Breast epithelium (tissue), 4 donors: ENCODE measurements around the gene UBXN6. TPM values are rescaled to one million over a fixed set of nuclear protein-coding genes. Genes with fewer than 3 reads are reported as not detected.

Source experiments
- DNase-seq, 2 donors: peaks; one replicate each; pipeline ENCODE4 v3.0.0-alpha.2; 2019; ENCODE audit warnings: low spot score in 2 of 2
- H3K27ac ChIP-seq, 2 donors: fragments of 200-600 bp; sonication (generic) in 1 of 2; one replicate each; pipeline ENCODE4 v1.5.1; 2016 to 2019; ENCODE audit warnings: mild to moderate bottlenecking in 1 of 2
- H3K27me3 ChIP-seq, 2 donors: fragments of 200-600 bp; sonication (generic) in 1 of 2; one replicate each; pipeline versions ENCODE4 v1.5.1 to v1.6.0; 2017 to 2019; ENCODE audit warnings: control low read depth in 1 of 2, mild to moderate bottlenecking in 1 of 2
- H3K36me3 ChIP-seq: fragments of 200-600 bp; one replicate; pipeline ENCODE4 v1.5.1; 2019
- H3K4me1 ChIP-seq, 2 donors: fragments of 200-600 bp; sonication (generic); one replicate each; pipeline ENCODE4 v1.5.1; 2016 to 2019; ENCODE audit warnings: control low read depth in 1 of 2
- H3K4me3 ChIP-seq, 3 donors: fragments of 200-600 bp; sonication (generic); 1 replicate in 2 of 3; 2 replicates in 1 of 3; pipeline ENCODE4 v1.5.1; 2016 to 2019; ENCODE audit warnings: mild to moderate bottlenecking in 3 of 3, moderate library complexity in 2 of 3
- H3K9me3 ChIP-seq, 2 donors: fragments of 200-600 bp; sonication (generic) in 1 of 2; one replicate each; pipeline ENCODE4 v1.5.1; 2016 to 2019; ENCODE audit warnings: control low read depth in 1 of 2
- POLR2A ChIP-seq: fragments of 450-650 bp; IDR thresholded peaks from one replicate; pipeline ENCODE4 v1.6.1; 2016; ENCODE audit warnings: antibody characterized with exemption, mild to moderate bottlenecking, moderate library complexity
- POLR2AphosphoS5 ChIP-seq, 3 donors: sonication (generic); formaldehyde crosslinking; IDR thresholded peaks; one replicate each; pipeline ENCODE4 v1.6.1; 2017; ENCODE audit warnings: antibody characterized with exemption in 3 of 3
- intact Hi-C: fragments of 100-400 bp; cut with DNase I; formaldehyde crosslinking; loops from one replicate; pipeline ENCODE4 v1.15.1; 2023; ENCODE audit warnings: low total_unique reads
- total RNA-seq, 3 donors: library from RNA; depleted of rRNA; stranded (reverse); fragments of >200 nt; gene quantifications; one replicate each; pipeline ENCODE4 v1.1.0, GENCODE V29; 2016
- TF ChIP-seq, protein P1 (sequence below), 3 donors: fragments of 450-650 bp; IDR thresholded peaks; one replicate each; pipeline ENCODE4 v1.5.1; 2016 to 2017; ENCODE audit warnings: antibody characterized with exemption in 3 of 3, mild to moderate bottlenecking in 3 of 3, moderate library complexity in 3 of 3

Gene UBXN6
- total RNA-seq, 3 donors from 2014 or later, result 72.9 to 139 (median 91.1) TPM

- TF ChIP-seq POLR2A (no peak), POLR2AphosphoS5 (IDR thresholded peaks at IDR 0.05) (no peak)
- TF ChIP-seq, protein P1, sequence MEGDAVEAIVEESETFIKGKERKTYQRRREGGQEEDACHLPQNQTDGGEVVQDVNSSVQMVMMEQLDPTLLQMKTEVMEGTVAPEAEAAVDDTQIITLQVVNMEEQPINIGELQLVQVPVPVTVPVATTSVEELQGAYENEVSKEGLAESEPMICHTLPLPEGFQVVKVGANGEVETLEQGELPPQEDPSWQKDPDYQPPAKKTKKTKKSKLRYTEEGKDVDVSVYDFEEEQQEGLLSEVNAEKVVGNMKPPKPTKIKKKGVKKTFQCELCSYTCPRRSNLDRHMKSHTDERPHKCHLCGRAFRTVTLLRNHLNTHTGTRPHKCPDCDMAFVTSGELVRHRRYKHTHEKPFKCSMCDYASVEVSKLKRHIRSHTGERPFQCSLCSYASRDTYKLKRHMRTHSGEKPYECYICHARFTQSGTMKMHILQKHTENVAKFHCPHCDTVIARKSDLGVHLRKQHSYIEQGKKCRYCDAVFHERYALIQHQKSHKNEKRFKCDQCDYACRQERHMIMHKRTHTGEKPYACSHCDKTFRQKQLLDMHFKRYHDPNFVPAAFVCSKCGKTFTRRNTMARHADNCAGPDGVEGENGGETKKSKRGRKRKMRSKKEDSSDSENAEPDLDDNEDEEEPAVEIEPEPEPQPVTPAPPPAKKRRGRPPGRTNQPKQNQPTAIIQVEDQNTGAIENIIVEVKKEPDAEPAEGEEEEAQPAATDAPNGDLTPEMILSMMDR (IDR thresholded peaks at IDR 0.05), result no peak
- H3K9me3 ChIP-seq, result no peaks in the 10 kb centered on the region
- H3K4me3 ChIP-seq, result no peak overlapping the region
- DNase-seq, result no peak
- intact Hi-C loops, result no loop called here
- H3K36me3 ChIP-seq, result no peaks in the 10 kb centered on the region
- H3K27ac ChIP-seq, result no peak overlapping the region
- H3K4me1 ChIP-seq, result no peaks in the 10 kb centered on the region
- H3K27me3 ChIP-seq, result no peaks in the 10 kb centered on the region
Observed at GRCh38 chr19:4497770-4498389, 40.3 kb upstream of the UBXN6 start.

DNA sequence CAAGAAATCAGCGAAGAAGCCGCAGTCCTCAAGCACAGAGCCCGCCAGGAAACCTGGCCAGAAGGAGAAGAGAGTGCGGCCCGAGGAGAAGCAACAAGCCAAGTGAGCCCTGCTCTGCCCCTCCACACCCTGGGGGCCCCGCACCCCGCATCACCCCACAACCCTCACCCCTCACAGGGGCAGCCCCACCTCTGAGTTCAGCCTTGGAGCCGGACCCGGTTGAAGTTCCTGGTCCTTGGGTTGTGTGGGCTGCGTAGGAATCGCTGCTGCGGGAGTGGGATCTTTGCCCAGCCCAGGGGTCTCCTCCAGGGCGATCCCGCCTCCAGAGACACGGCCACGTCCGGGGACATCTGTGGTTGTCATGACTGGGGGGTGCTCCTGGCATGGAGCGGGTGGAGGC, 38.7 kb upstream of the UBXN6 start:
- Histone ChIP-seq H3K27me3 (no peaks in the 10 kb centered on the region), H3K4me3 (no peak overlapping the region), H3K27ac (no peak overlapping the region), H3K36me3 (no peaks in the 10 kb centered on the region), H3K4me1 (no peaks in the 10 kb centered on the region), H3K9me3 (no peaks in the 10 kb centered on the region)
- intact Hi-C loops, result no loop called here
- TF ChIP-seq, protein P1 (IDR thresholded peaks at IDR 0.05), result no peak
- TF ChIP-seq POLR2A (no peak), POLR2AphosphoS5 (IDR thresholded peaks at IDR 0.05) (no peak)
- no peak for DNase-seq

- no peak for TF ChIP-seq POLR2A
- no peak for TF ChIP-seq POLR2AphosphoS5 (IDR thresholded peaks at IDR 0.05)
- TF ChIP-seq, protein P1 (IDR thresholded peaks at IDR 0.05), result no peak
- H3K36me3 ChIP-seq, result no peaks in the 10 kb centered on the region
- no peaks in the 10 kb centered on the region for H3K27me3 ChIP-seq
- H3K9me3 ChIP-seq, result no peaks in the 10 kb centered on the region
- intact Hi-C loops, result no loop called here
- no peaks in the 10 kb centered on the region for H3K4me1 ChIP-seq
- DNase-seq, result no peak
- H3K4me3 ChIP-seq, result no peak overlapping the region
- H3K27ac ChIP-seq, result no peak overlapping the region
Observed at GRCh38 chr19:4495471-4495870, 37.9 kb upstream of the UBXN6 start.

DNA sequence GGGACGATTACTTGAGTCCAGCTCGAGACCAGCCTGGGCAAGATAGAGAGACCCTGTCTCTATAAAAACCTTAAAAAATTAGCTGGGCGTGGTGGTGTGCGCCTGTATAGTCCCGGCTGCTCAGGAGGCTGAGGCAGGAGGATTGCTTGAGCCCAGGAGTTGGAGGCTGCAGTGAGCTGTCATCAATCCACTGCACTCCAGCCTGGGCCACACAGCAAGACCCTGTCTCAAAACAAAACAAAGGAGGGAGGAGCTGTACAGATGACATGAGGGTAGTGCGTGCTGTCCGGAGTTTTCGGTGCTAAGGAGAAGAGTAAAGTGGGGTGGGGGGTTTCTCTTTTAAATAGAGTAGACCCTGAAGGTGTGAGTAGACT, 37.1 kb upstream of the UBXN6 start:
- no peaks in the 10 kb centered on the region for H3K36me3 ChIP-seq
- no peaks in the 10 kb centered on the region for H3K9me3 ChIP-seq
- no peak for DNase-seq
- H3K4me3 ChIP-seq, result no peak overlapping the region
- no peaks in the 10 kb centered on the region for H3K27me3 ChIP-seq
- intact Hi-C loops, result no loop called here
- TF ChIP-seq, protein P1 (IDR thresholded peaks at IDR 0.05), result no peak
- TF ChIP-seq POLR2A (no peak), POLR2AphosphoS5 (IDR thresholded peaks at IDR 0.05) (no peak)
- H3K27ac ChIP-seq, result no peak overlapping the region
- no peaks in the 10 kb centered on the region for H3K4me1 ChIP-seq

DNA sequence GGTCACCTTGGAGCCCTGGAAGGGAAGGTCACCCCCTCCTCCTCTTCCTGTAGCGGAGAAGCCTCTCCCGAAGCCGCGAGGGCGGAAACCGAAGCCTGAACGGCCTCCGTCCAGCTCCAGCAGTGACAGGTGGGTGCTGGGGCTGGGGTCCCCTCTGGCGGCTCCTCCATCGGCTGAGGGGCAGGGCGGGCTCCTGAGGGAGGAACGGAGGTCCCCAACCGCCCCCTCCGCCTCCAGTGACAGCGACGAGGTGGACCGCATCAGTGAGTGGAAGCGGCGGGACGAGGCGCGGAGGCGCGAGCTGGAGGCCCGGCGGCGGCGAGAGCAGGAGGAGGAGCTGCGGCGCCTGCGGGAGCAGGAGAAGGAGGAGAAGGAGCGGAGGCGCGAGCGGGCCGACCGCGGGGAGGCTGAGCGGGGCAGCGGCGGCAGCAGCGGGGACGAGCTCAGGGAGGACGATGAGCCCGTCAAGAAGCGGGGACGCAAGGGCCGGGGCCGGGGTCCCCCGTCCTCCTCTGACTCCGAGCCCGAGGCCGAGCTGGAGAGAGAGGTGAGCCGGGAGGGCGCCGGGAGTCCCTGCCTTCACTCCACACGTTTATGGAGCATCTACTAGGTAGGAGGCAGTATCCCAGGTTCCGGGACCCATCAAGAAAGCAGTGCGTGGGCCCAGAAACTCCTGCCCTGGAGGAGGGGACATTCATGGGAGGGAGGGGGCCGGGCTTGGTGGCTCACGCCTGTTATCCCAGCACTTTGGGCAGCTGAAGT, 36.5 kb upstream of the UBXN6 start:
- intact Hi-C loops, result no loop called here
- H3K4me3 ChIP-seq, result no peak overlapping the region
- H3K4me1 ChIP-seq, result no peaks in the 10 kb centered on the region
- no peaks in the 10 kb centered on the region for H3K9me3 ChIP-seq
- no peak for DNase-seq
- no peak for TF ChIP-seq POLR2A
- TF ChIP-seq POLR2AphosphoS5 (IDR thresholded peaks at IDR 0.05), result no peak
- TF ChIP-seq, protein P1 (IDR thresholded peaks at IDR 0.05), result no peak
- no peak overlapping the region for H3K27ac ChIP-seq
- no peaks in the 10 kb centered on the region for H3K36me3 ChIP-seq
- H3K27me3 ChIP-seq, result no peaks in the 10 kb centered on the region
